ENCODE data around the gene CFAP52.

CFAP52 gene

DNA sequence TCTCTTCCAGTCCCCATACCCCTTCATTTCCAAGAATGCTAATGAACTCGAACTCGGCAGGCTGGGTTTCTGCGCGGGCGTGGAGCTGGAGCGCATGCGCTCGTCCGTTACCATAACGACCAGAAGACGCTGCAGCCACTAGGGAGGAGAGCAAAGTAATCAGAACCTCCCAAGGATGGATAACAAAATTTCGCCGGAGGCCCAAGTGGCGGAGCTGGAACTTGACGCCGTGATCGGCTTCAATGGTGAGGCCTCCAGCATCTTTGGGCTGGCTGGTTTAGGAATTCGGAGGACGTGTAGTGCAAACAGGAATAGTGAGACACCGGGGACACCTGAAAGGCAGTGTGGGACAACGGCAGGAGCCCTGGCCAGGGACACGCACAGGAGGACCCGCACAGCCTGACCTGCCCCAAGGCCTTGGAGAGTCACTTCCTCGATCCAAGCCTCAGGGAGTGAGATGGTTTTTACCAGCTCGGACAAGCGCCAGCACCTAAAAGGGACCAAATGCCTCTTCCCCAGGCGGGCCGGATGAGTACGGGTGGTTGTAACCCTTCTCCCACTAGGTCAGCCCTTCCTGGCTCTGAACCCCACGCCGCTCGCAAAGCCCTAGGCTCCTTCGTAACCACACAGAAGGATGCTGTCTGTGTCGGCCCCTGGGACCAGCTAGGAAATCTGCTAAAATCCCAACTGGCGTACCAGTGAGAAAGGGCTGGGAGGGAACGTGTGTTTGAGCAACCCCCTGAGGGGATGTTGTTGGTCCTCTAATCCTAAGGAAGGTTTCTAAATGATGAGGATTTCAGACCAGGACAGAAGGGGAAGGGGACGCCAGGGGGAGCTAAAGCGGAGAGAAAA is at the start of gene CFAP52:
CFAP52 (plus strand) TSS at position 122 of the 852 bp plus-strand sequence; CDS start at position 176, 54 bp downstream.
- TF ChIP-seq GATA2 (IDR thresholded peaks at IDR 0.05; ENCODE audit: low read depth, low read length), result no peak
- TF ChIP-seq GATA3 (IDR thresholded peaks at IDR 0.05; ENCODE audit: low read depth, low read length), result no peak

DNA sequence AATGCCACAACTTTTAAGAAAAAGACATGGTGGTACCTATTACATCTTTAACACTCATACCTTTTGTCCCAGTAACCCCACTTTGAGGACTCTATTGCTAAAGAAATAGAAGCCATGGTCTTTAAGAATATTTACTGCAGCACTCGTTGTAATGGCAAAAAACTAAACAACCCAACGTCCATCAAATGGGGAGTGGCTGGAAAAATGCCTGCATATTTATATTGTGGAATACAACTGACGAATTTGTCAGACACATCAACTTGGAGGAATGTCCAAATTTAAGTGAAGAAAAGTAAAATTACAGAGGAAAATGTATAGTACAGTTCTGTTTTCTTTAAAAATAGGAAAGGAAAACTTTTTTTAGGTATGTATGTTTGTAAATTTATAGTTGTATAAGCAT is 48.7 kb upstream of the CFAP52 start:
- no peak for TF ChIP-seq GATA3 (IDR thresholded peaks at IDR 0.05; ENCODE audit: low read depth, low read length)
- no peak for TF ChIP-seq GATA2 (IDR thresholded peaks at IDR 0.05; ENCODE audit: low read depth, low read length)

- TF ChIP-seq GATA2 (IDR thresholded peaks at IDR 0.05; ENCODE audit: low read depth, low read length) (no peak), GATA3 (IDR thresholded peaks at IDR 0.05; ENCODE audit: low read depth, low read length) (no peak)
These were observed 47.3 kb upstream of the CFAP52 start for GRCh38 chr17:9529033-9529700.

- TF ChIP-seq GATA2 (IDR thresholded peaks at IDR 0.05; ENCODE audit: low read depth, low read length) (no peak), GATA3 (IDR thresholded peaks at IDR 0.05; ENCODE audit: low read depth, low read length) (no peak)
These were observed 45.4 kb upstream of the CFAP52 start for GRCh38 chr17:9531034-9531433.

GRCh38 chr17:9532715-9533114 is 43.7 kb upstream of the CFAP52 start:
- TF ChIP-seq GATA2 (IDR thresholded peaks at IDR 0.05; ENCODE audit: low read depth, low read length) (no peak), GATA3 (IDR thresholded peaks at IDR 0.05; ENCODE audit: low read depth, low read length) (no peak)

DNA sequence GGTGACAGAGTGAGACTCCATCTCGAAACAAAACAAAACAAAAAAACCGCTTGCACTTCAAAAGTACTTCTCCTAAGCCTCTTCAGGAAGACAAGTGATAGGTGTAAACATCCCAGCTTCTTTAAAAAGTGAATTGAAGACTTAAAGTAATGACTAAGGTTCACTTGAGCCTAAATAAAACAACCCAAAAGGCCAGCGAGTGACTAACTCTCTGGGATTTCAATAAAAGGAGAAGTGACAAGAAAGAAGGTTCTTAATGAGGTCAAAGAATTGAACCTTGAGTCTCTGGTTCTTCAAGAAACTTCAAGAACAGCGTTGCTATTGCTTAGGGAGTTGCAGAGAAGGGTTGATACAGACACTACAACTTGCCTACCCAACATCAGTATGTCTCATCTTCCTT is 43.0 kb upstream of the CFAP52 start:
- TF ChIP-seq GATA2 (IDR thresholded peaks at IDR 0.05; ENCODE audit: low read depth, low read length) (no peak), GATA3 (IDR thresholded peaks at IDR 0.05; ENCODE audit: low read depth, low read length) (no peak)

- TF ChIP-seq GATA3 (IDR thresholded peaks at IDR 0.05; ENCODE audit: low read depth, low read length), result no peak
- no peak for TF ChIP-seq GATA2 (IDR thresholded peaks at IDR 0.05; ENCODE audit: low read depth, low read length)
These were observed 40.4 kb upstream of the CFAP52 start for GRCh38 chr17:9536061-9536460.

DNA sequence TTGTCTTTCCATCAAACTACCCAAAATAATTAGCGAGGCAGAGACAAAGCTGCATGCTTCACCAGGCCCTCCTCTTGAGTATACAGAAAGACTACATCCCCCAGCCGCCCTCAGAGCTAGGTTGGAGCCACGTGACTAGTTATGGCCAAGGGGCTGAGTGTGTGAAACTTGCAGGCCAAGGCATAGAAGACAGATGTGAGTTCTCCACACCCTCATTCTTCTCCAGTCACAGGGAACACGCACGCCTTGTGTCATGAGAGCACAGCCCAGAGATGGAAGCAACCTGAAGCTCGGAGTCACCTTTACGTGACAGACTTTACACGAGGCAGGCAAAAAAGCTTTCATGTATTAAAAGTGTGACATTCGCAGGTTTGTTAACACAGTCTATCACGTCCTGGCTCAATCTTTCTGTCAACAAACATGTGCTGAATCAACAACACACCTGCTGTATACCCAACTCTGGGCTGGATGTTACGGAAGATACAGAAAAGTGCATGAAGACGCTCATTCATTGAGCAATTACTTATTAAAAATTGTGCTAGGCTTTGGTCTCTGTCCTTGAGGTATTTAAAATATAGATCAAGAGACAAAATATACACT is 39.2 kb upstream of the CFAP52 start:
- TF ChIP-seq GATA3 (IDR thresholded peaks at IDR 0.05; ENCODE audit: low read depth, low read length) (no peak), GATA2 (IDR thresholded peaks at IDR 0.05; ENCODE audit: low read depth, low read length) (no peak)

DNA sequence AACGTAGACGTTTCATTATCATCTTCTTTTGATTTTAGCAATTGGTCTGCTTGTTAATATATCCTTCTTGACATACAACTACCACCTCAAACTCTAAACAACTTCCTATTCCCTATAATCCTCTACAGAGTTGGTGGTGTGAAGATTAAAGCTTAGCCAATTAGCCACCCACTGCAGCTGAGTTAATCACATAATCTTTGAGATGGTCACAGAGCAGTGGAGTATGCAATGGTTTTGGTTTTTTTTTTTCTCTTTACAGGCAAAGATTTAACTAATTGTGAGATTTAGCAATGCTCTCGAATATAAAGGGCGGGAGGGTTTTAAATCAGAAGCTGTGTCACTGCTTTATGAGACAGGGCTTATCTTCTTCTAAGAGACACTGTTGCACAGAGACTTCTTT is 37.8 kb upstream of the CFAP52 start:
- TF ChIP-seq GATA2 (IDR thresholded peaks at IDR 0.05; ENCODE audit: low read depth, low read length) (no peak), GATA3 (IDR thresholded peaks at IDR 0.05; ENCODE audit: low read depth, low read length) (no peak)

GRCh38 chr17:9541718-9542117 is 34.7 kb upstream of the CFAP52 start:
- TF ChIP-seq GATA3 (IDR thresholded peaks at IDR 0.05; ENCODE audit: low read depth, low read length), result no peak
- no peak for TF ChIP-seq GATA2 (IDR thresholded peaks at IDR 0.05; ENCODE audit: low read depth, low read length)

DNA sequence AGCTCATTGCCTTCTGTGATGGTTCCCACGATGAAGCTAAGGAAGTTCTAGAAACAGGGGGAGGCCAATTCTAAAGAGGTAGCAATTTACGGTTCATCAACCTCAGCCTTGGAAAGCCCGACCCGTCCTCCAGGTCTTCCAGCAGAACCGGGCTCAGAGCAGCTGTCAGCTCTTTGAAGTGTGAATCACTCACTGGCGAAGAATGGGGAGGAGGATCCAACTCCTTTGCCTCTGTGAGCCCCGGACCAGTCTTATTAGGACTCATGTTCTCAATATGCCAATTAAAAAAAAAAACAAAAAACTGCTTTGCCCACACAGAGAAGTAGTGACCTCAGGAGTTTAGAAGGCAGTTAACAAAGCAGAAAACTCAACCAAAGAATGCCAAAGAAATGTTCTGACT is 32.2 kb upstream of the CFAP52 start:
- TF ChIP-seq GATA2 (IDR thresholded peaks at IDR 0.05; ENCODE audit: low read depth, low read length) (no peak), GATA3 (IDR thresholded peaks at IDR 0.05; ENCODE audit: low read depth, low read length) (no peak)

DNA sequence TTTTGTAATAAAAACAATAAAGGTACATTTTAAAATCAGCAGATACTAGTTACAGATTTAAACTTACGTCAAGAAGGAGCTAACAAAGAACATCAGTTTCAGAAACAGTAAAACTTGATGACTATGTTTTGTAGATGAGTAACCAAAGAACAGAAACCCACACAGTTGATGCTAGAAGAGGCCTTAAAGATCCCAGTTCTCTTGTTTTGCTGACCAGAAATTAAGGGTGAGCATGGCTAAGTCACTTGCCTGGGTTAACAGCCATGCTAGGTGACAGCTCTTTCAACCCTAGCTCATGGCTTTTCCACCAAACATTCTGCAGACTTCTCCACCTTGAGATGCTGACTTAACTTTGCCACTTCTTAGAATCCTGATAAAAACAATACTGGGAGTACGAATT is 27.2 kb upstream of the CFAP52 start:
- no peak for TF ChIP-seq GATA3 (IDR thresholded peaks at IDR 0.05; ENCODE audit: low read depth, low read length)
- TF ChIP-seq GATA2 (IDR thresholded peaks at IDR 0.05; ENCODE audit: low read depth, low read length), result no peak

DNA sequence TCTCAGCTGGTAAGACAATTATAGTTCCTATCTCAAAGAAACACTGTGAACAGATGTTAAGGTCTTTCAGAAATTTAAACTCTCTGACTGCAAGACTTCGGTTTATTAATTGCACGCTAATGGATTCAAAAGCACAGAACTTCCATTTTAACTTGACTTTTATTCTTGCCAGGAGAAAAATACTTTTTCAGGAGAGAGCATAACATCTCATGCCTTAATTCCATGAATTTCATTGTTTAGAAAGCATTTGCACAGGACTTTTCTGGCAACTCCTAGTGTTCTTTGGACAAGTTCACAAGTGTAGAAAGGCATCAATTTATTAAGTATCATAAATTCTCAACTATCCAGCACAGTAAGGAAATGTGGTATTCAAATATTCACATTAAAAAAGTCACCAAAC is 23.3 kb upstream of the CFAP52 start:
- TF ChIP-seq GATA3 (IDR thresholded peaks at IDR 0.05; ENCODE audit: low read depth, low read length) (no peak), GATA2 (IDR thresholded peaks at IDR 0.05; ENCODE audit: low read depth, low read length) (no peak)

GRCh38 chr17:9553596-9553995 is 22.8 kb upstream of the CFAP52 start:
- TF ChIP-seq GATA2 (IDR thresholded peaks at IDR 0.05; ENCODE audit: low read depth, low read length) (no peak), GATA3 (IDR thresholded peaks at IDR 0.05; ENCODE audit: low read depth, low read length) (no peak)
